Measurements from ENCODE around the gene PTX4. TPM values are rescaled to one million over a fixed set of nuclear protein-coding genes. Genes with fewer than 3 reads are reported as not detected.
"Not testable (repeated sequence)": the region's sequence is repeated elsewhere in the genome, so short reads cannot be mapped to it uniquely, and the experiment has no call there.

Gene PTX4
- polyA plus RNA-seq, 3 donors, result 0.09 TPM; not detected in 2

DNA sequence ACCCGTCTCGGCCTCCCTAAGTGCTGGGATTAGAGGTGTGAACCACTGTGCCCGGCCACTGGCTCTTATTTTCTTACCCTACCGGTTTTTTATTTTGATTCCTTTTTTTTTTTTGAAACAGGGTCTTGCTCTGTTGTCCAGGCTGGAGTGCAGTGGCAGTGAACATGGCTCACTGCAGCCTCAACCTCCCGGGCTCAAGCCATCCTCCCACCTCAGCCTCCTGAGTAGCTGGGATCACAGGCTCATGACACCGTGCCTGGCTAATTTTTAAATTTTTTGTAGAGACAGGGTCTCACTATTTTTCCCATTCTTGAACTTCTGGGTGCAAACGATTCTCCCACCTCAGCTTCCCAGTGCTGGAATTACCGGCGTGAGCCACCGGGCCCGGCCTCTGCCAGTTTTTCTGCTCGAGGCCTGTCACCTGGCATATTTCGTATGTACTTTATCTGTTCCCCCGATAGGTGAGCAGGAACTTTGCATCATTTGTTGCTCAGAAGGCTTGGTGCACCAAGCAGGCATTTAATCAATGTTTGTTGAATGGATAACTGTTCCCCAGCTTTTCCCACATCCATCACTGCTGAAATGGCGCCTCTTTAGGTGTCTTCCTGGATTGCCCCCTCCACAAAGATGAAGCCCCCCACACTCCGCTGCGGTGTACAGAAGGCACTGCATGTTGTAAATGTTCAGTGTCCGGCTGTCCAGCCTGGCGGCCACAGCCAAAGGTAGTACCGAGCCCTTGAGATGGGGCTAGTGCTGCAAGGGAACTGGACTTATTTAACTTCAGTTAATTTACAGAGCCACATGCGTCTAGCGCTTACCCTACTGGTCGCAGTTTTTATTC, 3.6 kb upstream of the PTX4 start:
- DNase-seq (ENCODE audit: extremely low read depth in 1 of 11, low read depth in 9 of 11, low spot score in 4 of 11), result no peak

DNA sequence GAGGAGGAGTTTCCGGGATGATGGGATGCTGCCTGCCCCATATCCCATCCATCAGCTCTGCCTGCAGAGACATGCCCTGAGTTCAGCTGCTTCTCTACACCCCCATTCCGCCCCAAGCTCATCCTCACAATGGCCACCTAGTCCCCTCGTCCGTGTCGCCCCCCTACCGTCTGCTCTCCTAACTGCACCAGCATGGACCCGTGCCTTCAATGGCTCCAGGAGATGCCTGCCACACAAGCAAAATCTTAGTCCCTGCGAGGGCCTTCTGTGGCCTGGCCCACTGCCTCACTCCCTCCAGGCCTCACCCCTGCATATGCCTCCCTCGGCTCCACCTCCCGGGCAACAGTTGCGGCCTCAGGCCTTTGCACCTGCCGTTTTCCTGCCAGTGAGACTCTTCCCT, 2.6 kb upstream of the PTX4 start:
- no peak for DNase-seq (ENCODE audit: extremely low read depth in 1 of 11, low read depth in 9 of 11, low spot score in 4 of 11)

DNA sequence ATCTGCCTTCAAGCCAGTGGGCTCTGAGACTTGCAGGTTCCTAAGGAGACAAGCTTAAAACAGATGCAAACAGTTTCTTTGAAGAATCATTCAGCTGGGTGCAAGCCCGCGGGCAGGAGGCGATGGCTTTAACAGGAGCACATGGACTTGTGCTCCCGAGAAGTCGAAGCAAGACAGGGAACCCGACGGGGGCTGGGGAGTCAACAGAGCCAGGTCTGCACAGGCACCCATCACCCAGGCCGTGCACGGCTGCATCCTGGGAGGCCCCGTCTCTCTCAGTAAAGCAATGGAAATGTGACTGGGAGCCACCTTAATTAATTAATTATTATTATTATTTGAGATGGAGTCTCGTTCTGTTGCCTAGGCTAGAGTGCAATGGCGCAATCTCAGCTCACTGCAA, 333 bp upstream of the PTX4 start:
- no peak for DNase-seq (ENCODE audit: extremely low read depth in 1 of 11, low read depth in 9 of 11, low spot score in 4 of 11)

DNA sequence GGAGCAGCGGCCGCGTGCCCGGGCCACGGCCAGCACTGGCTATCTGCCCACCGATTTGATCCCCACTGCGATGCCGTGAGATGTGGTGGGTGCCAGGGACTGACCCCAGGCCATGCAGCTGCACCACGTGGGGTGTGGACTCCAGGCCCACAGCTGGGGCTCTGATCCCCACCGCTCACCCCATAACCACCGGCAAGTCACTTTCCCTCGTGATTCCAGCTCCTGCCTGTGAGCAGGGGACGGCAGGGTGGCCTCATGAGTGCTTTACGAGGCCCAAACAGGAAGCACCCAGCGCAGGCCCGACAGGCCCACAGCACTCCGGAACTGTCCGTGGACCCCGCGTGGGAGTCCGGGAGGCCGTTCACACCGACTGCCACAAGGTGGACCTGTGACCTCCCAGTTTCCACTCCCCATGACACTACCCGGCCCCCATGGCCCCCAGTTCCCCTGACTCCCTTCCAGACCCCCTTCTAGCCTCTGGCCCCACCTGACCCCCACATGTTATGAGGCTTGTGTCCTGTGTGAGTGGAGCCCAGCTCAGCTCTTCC, 616 bp downstream of the PTX4 start:
- DNase-seq (ENCODE audit: extremely low read depth in 1 of 11, low read depth in 9 of 11, low spot score in 4 of 11), result no peak

DNA sequence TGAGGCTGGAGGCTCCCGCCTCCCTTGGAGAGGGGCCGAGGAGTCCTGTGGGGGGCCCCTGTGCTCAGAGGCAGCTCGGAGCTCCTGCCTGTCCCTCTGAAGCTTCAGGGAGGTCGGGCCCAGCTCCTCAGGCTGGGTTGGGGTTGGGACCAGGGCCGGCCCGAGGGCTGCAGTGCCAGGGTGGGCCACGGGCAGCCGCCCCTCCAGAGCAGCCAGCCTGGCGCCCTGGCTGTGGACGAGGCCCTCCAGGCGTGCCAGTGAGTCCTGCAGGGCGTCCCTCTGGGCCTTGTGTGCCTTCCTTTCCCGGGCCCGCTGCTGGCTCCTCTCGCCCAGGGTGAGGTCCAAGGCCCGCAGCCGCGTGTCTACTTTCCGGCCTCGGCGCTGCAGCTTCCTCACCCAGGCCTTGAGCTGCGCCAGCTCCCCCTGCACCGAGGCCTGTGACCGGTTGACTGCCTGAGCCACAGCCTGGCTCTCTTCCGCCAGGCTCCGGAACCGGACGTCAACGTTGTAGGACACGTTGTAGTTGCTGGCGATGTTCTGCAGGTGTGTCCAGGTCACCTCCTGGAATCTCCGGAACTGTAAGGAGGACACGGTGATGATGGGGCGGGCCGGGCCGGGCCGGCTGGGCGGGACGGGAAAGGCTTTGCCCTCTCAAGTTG, 1.2 kb downstream of the PTX4 start:
- no peak for DNase-seq (ENCODE audit: extremely low read depth in 1 of 11, low read depth in 9 of 11, low spot score in 4 of 11)

DNA sequence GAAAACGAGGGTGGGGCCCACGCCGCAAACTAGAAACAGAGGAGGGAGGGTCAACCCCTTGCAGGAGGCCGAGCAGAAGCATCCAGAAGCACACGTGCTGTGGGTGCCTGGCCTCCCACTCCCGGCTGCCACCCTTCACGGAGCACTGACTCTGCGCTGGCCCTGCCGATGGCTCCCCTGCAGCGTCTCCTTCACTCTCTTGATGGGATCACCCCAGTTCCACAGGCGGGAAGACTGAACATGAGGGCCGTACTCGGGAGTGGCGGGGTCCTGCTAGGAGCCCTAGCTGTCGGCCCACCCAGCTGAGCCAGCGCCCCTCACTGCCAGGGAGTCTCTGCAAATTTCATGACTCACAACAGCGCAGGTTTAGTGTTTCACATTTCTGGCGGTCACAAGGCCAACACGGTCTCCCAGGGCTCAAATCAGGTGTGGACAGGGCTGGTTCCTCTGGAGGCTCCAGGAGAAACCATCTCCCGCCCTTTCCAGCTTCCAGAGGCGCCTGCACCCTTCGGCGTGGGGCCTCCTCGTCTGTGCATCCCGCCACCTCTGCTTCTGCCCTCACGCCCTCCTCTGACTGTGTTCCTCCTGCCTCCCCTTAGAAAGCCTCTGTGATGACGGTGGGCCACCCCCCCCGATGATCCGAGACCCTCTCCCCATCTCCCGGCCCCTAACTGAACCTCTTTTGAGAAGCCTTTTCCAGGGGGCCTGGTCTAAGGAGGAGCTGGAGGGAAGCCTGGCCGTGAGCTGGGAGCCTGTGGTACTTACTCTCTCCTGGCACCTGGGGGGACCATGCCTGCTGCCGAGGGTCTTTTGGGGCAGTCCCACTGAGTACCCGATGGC, 2.0 kb downstream of the PTX4 start:
- no peak for DNase-seq (ENCODE audit: extremely low read depth in 1 of 11, low read depth in 9 of 11, low spot score in 4 of 11)

DNA sequence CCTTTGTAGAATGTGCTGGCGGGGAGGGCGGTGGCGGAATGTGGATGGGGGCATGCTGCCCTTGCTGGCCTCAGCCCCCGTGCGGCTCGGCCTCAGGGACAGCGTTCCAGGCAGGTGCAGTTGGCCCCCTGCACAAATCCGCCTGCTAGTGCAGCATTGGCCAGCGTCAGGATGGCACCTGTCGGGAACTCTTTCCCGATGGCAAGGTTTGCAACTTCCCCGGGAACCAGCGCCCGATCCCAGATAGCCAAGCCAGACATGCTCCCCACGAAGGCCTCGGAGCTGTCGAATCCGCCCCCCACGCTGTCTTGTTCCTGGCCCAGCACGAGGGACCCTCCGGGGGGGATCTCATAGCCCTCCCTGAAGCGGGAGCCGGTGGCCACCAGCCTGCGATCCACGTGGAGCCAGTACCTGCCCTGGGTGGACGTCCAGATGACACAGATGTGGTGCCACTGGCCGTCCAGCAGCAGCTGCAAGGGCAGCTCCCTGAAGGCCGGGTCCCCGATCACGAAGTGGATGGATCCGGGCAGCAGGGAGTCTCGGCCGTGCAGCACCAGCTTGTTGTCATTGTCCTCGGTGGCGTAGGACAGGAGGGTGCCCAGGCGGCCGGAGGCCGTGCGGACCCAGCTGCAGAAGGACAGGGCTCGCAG, 2.8 kb downstream of the PTX4 start:
- no peak for DNase-seq (ENCODE audit: extremely low read depth in 1 of 11, low read depth in 9 of 11, low spot score in 4 of 11)

DNA sequence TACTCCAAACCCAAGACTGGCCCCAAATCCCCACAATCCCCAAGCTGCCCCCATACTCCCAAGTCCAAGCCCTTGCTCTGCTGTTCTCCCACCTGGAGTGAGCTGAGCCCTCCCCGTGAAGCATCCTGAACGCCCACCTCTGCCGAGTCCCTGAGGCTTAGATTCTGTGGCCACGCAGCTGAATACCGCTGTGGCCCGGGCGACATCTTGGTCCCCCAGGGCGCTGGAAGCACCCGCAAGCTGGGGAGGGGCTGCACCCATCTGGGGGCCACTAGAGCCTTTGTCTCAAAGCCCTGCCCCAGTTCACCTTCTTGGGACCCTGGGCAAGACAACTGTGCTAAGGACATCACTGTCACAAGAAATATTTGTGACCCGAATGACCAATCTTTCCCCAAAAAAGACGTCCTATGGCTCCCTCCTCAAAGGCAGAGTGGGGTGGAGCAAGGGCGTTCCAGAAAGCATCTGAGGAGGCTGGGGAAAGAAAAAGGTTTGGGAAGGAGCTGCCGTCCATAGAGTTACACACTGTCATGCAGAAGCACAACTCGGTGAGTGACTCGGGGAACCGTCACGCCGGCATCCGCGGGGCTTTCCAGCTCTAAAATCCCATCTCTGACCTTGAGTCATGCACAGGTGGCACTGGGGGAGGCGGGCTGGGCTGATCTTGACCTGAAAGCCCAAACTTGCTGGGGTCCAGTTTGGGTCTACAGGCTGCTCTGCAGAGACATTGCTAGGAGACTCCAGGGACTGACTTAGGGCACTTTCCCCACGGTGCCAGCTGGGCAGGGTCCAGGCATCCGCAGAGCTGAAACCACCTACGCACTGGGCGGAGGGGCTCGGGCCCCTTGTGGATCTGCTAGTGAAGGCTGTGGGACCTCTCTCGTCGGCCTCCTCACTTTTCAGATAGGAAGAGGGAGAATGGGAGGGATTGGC, 6.6 kb downstream of the PTX4 start:
- DNase-seq (ENCODE audit: extremely low read depth in 1 of 11, low read depth in 9 of 11, low spot score in 4 of 11), result no peak

DNA sequence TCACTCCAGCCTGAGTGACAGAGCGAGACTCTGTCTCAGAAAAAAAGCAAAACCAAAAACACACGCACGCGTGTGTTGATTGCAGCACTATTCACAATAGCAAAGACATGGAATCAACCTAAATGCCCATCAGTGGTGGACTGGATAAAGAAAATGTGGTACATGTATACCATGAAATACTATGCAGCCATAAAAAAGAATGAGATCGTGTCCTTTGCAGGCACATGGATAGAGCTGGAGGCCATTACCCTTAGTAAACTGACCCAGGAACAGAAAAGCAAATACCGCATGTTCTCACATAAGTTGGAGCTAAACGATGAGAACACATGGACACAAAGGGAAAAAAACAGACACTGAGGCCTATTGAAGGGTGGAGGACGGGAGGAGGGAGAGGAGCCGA, 9.8 kb downstream of the PTX4 start:
- not testable (repeated sequence) for DNase-seq (ENCODE audit: extremely low read depth in 1 of 11, low read depth in 9 of 11, low spot score in 4 of 11)

DNA sequence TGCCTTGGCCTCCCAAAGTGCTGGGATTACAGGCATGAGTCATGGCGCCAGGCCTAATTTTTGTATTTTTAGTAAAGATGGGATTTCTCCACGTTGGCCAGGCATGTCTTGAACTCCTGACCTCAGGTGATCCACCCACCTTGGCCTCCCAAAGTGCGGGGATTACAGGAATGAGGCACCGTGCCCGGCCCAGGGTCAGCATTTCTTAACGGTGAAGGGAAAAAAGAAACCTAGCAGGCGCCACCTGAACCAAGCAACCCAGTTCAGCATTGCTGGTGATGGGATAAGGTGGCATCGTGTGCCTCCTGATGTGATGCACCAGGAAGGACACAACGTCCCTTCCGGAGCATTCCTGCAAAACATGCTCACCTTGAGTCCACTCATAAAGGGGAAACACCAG, 11.7 kb downstream of the PTX4 start:
- DNase-seq (ENCODE audit: extremely low read depth in 1 of 11, low read depth in 9 of 11, low spot score in 4 of 11), result no peak

DNA sequence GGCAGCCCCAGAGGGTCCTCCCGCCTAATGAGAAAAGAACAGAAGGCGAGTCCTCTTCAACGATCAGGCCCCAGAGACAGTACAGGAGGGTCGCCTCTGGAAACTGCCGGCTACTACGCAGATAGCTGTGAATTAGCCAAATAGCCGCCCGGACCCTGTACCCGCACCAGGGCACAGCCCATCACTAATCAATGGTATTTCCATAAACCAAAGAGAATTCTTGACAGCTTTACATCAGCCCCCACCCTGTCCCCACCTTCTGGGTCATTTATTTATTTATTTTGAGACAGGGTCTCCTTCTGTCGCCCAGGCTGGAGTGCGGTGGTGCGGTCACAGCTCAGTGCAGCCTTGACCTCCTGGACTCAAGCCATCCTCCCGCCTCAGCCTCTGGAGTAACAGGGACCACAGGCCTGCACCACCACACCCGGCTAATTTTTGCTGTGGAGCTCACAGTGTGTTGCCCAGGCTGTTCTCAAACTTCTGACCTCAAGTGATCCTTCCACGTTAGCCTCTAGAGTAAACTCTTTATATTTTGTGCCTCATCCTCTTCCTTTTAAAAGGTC, 13.1 kb downstream of the PTX4 start:
- DNase-seq (ENCODE audit: extremely low read depth in 1 of 11, low read depth in 9 of 11, low spot score in 4 of 11), result no peak

DNA sequence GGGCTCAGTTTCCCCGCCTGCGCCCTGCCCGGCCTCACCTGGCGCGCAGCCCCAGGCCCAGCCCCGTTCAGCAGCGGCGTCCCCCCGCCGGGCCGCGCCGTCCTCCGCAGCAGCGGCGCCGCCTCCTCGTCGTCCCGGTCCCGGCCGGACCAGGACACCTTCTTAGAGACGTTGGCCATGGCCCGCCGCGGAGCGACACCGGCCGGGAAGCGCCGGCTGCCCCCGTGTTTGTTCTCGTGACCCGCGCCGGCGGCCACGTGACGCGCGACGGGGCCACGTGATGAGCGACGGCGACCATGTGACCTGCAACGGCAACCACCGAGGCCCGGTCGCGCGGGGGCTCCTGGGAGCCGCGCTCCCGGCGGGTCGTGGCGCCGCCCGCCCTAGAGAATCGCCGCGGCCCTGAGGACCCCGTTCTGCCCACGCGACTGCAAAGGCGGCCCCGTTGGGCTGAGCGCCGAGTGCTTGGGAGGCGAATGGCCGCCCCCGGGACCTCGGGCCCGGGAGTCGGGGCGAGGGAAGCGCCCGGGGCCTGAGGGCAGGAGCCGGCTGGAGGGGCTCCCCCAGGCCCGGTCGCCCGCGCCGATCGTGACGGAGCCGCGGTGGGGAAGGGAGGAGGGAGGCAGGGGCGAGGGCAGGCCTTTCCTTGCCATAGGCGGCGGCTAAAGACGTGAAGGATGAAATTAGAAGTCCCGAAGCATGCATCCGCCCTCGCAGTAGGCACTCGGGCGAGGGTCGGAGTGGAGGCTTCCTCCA, 13.8 kb downstream of the PTX4 start, which contains the start of gene CLCN7:
Gene CLCN7, minus strand, starts transcription at position 233 of the 756 bp plus-strand sequence. Its CDS starts 54 bp downstream, at position 179.
- peak; percentile 58 to 81 (median 76) for DNase-seq (ENCODE audit: extremely low read depth in 1 of 11, low read depth in 9 of 11, low spot score in 4 of 11)

DNA sequence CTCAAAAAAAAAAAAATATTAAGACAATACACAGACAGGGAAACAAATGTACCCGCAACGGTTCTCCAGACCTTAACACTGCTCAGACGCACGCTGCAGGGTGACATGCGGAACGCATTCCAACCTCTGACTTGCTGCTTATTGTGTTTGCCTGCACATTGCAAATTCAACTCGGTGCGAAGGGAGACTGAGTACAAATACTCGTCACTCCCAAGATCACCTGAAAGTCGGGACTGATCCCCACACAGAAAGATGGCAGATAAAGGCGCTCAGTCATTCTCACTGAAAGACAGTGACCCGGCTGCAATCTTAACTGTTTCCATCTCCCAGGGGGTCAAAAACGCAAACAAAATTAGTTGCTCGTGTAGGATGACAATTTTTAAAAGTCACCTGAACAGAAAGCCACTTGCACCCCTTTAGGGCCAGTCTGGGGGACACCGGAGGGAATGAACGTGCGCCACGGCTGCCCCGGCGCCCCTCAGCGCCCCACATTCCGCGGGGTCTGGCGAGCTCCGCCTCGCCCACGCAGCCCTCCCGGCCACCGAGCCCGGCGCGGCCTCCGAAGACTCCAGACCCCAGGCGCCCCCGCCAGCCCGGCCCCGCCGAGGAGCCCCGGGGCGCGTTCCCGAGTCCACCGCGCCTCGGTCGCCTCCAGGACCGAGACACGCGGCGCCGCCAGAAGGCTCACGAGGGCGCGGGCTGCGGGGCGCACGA, 14.5 kb downstream of the PTX4 start:
- DNase-seq (ENCODE audit: extremely low read depth in 1 of 11, low read depth in 9 of 11, low spot score in 4 of 11), result no peak

DNA sequence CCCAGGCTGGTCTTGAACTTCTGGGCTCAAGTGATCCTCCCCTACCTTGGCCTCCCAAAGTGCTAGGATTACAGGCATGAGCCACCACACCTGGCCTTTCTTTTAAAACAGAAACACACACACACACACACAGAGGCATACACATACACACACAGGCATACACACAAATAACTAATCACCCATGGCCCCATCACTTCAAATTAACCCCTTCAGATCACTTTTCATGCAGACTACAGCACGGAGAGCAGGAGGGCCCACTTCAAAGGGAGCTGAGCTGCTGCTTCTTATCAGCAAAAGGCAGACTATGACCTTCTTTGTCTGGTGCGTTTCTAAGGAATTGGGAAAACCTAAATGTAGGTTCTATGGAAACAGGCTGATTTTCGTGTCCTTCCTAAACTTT, 15.8 kb downstream of the PTX4 start:
- no peak for DNase-seq (ENCODE audit: extremely low read depth in 1 of 11, low read depth in 9 of 11, low spot score in 4 of 11)

DNA sequence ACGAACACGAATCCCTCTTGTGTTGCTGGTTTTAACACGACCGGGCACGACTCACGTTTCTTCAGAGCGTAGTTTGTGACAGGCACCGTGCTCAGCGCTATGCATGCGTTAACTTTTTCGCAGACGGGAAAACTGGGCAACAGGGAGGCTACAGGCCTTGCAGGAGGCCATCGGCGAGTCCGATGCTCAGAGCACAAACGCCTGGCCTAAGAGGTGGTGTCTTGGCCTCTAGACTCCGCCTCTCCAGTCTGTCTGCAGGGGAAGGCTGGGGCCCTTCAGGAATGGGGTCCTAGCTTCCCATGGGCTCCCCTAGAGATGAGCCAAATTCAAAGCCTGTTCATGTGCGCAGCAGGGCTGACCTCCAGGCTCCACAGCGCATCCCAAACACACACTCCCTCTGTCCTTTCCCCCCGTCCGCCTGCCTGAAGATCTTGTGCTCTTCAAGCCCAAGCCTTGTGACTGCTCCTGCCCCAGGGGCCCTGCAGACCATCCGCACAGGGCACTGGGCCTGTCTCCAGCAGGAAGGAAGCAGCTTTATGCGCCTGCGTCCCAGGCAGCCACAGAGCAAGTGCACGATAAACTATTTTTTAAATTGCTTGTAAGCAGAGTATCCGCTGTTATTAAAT, 17.1 kb downstream of the PTX4 start:
- no peak for DNase-seq (ENCODE audit: extremely low read depth in 1 of 11, low read depth in 9 of 11, low spot score in 4 of 11)
